ENCODE data around the gene GJE1.

DNA sequence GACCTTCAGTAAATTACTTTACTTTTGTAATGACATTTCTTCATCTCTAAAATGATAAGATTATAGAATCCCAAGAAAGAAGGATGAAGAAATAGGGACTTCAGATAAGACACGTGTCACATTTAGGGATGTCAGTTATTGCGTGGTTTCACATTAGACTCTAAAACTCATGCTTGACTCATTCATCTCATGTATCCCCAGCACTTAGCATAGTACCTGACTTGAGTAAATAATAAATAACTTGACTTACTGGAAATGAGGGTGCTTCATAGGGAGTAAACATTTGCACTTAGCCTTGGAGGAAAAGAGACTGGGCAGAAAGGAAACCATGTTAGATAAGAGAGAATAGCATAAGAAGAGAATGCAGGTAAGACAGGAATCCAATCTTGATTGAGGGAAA is 51.6 kb downstream of the GJE1 start:
- TF ChIP-seq, protein P1, sequence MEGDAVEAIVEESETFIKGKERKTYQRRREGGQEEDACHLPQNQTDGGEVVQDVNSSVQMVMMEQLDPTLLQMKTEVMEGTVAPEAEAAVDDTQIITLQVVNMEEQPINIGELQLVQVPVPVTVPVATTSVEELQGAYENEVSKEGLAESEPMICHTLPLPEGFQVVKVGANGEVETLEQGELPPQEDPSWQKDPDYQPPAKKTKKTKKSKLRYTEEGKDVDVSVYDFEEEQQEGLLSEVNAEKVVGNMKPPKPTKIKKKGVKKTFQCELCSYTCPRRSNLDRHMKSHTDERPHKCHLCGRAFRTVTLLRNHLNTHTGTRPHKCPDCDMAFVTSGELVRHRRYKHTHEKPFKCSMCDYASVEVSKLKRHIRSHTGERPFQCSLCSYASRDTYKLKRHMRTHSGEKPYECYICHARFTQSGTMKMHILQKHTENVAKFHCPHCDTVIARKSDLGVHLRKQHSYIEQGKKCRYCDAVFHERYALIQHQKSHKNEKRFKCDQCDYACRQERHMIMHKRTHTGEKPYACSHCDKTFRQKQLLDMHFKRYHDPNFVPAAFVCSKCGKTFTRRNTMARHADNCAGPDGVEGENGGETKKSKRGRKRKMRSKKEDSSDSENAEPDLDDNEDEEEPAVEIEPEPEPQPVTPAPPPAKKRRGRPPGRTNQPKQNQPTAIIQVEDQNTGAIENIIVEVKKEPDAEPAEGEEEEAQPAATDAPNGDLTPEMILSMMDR (IDR thresholded peaks at IDR 0.05; ENCODE audit: low read depth, low read length, poor library complexity, severe bottlenecking), result no peak
- no peak for TF ChIP-seq EZH2phosphoT487 (IDR thresholded peaks at IDR 0.05; ENCODE audit: borderline replicate concordance, low read length)

Measured in DOHH2 (cell line).